ENCODE results near the gene RIN3. TPM values are rescaled to one million over a fixed set of nuclear protein-coding genes. Genes with fewer than 3 reads are reported as not detected.

RIN3 gene
- total RNA-seq, 1 donor from 2014 or later = 28.0 TPM

GRCh38 chr14:92704036-92704804 lies 190.6 kb downstream of the RIN3 start:
- Histone ChIP-seq H3K9ac (ENCODE audit: low read length) (no peak overlapping the region), H3K4me1 (ENCODE audit: insufficient read depth, low read length) (peaks cover 6% of the 10 kb centered on the region), H3K36me3 (ENCODE audit: insufficient read depth, low read length) (peaks cover 3% of the 10 kb centered on the region), H3K27ac (ENCODE audit: low read depth, low read length) (no peak overlapping the region), H3K4me3 (ENCODE audit: insufficient read depth, low read depth, low read length) (no peak overlapping the region), H3K27me3 (ENCODE audit: insufficient read depth, low read length) (no peaks in the 10 kb centered on the region), H2AFZ (ENCODE audit: low read depth, low read length) (no peak overlapping the region), H4K20me1 (ENCODE audit: insufficient read depth, low read length) (no peaks in the 10 kb centered on the region), H3K9me3 (ENCODE audit: insufficient read depth, low read depth, low read length) (no peaks in the 10 kb centered on the region), H3K4me2 (ENCODE audit: low read length) (no peak overlapping the region), H3K79me2 (ENCODE audit: insufficient read depth, low read length) (no peaks in the 10 kb centered on the region)
- Mint-ChIP-seq H3K36me3 (ENCODE audit: low read depth, unreplicated experiment) (peaks cover 36% of the 10 kb centered on the region), H3K4me3 (ENCODE audit: unreplicated experiment) (no peak overlapping the region), H3K4me1 (ENCODE audit: low read depth, unreplicated experiment) (no peaks in the 10 kb centered on the region), H3K27ac (ENCODE audit: unreplicated experiment) (no peak overlapping the region), H3K27me3 (ENCODE audit: low read depth, unreplicated experiment) (peaks cover 6% of the 10 kb centered on the region), H3K9me3 (ENCODE audit: unreplicated experiment) (no peaks in the 10 kb centered on the region)
- no peak for TF ChIP-seq EZH2 (IDR thresholded peaks at IDR 0.05; ENCODE audit: insufficient read depth, low read length)
- no peak for TF ChIP-seq CTCF (IDR thresholded peaks at IDR 0.05; ENCODE audit: insufficient read depth, low read depth, low read length)
- DNase-seq (ENCODE audit: low read depth) = no peak
- no peak for FAIRE-seq

- peaks cover 38% of the 10 kb centered on the region for H3K36me3 Mint-ChIP-seq (ENCODE audit: low read depth, unreplicated experiment)
- FAIRE-seq = no peak
Measured at GRCh38 chr14:92704821-92705220, 191.2 kb downstream of the RIN3 start.

More at GRCh38 chr14:92704821-92705220, 191.2 kb downstream of the RIN3 start:
- no peaks in the 10 kb centered on the region for H3K9me3 Mint-ChIP-seq (ENCODE audit: unreplicated experiment)
- H3K4me1 Mint-ChIP-seq (ENCODE audit: low read depth, unreplicated experiment) = peaks cover 4% of the 10 kb centered on the region
- no peak overlapping the region for H3K4me2 ChIP-seq (ENCODE audit: low read length)
- H3K27me3 ChIP-seq (ENCODE audit: insufficient read depth, low read length) = no peaks in the 10 kb centered on the region
- H3K9ac ChIP-seq (ENCODE audit: low read length) = no peak overlapping the region
- no peak overlapping the region for H2AFZ ChIP-seq (ENCODE audit: low read depth, low read length)
- H3K27ac Mint-ChIP-seq (ENCODE audit: unreplicated experiment) = no peak overlapping the region
- DNase-seq (ENCODE audit: low read depth) = no peak
- H3K4me3 Mint-ChIP-seq (ENCODE audit: unreplicated experiment) = no peak overlapping the region
- no peak overlapping the region for H3K4me3 ChIP-seq (ENCODE audit: insufficient read depth, low read depth, low read length)
- H3K4me1 ChIP-seq (ENCODE audit: insufficient read depth, low read length) = peaks cover 6% of the 10 kb centered on the region
- H4K20me1 ChIP-seq (ENCODE audit: insufficient read depth, low read length) = no peaks in the 10 kb centered on the region
- peaks cover 3% of the 10 kb centered on the region for H3K36me3 ChIP-seq (ENCODE audit: insufficient read depth, low read length)
- no peaks in the 10 kb centered on the region for H3K79me2 ChIP-seq (ENCODE audit: insufficient read depth, low read length)
- H3K9me3 ChIP-seq (ENCODE audit: insufficient read depth, low read depth, low read length) = no peaks in the 10 kb centered on the region
- H3K27ac ChIP-seq (ENCODE audit: low read depth, low read length) = no peak overlapping the region
- peaks cover 2% of the 10 kb centered on the region for H3K27me3 Mint-ChIP-seq (ENCODE audit: low read depth, unreplicated experiment)
- TF ChIP-seq CTCF (IDR thresholded peaks at IDR 0.05; ENCODE audit: insufficient read depth, low read depth, low read length) = no peak
- TF ChIP-seq EZH2 (IDR thresholded peaks at IDR 0.05; ENCODE audit: insufficient read depth, low read length) = no peak

All from astrocyte (in vitro differentiated cells and primary cell).